ENCODE results near the gene GUCA1C. TPM values are rescaled to one million over a fixed set of nuclear protein-coding genes. Genes with fewer than 3 reads are reported as not detected.

GUCA1C gene
- total RNA-seq, 1 donor from 2014 or later = not detected

DNA sequence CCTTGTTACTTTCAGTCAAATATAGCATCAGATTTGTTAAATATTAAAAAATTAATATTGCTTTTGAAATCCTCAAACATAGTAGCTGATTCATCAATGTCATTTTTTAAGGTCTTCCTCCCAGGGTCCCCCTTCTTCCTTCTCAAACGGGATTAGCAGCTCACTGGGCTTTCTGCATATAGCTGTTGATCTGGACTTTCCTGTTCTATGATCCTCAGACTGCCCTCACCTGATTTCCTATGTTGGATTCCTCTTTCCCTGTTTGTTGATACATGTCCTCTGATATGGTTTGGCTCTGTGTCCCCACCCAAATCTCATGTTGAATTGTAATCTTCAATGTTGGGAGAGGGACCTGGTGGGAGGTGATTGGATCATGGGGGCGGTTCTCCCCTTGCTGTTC is 5.8 kb downstream of the GUCA1C start:
- H3K27ac ChIP-seq = no peak overlapping the region
- no peaks in the 10 kb centered on the region for H3K27me3 ChIP-seq
- ATAC-seq (no peak), DNase-seq (no peak)
- TF ChIP-seq, protein P1, sequence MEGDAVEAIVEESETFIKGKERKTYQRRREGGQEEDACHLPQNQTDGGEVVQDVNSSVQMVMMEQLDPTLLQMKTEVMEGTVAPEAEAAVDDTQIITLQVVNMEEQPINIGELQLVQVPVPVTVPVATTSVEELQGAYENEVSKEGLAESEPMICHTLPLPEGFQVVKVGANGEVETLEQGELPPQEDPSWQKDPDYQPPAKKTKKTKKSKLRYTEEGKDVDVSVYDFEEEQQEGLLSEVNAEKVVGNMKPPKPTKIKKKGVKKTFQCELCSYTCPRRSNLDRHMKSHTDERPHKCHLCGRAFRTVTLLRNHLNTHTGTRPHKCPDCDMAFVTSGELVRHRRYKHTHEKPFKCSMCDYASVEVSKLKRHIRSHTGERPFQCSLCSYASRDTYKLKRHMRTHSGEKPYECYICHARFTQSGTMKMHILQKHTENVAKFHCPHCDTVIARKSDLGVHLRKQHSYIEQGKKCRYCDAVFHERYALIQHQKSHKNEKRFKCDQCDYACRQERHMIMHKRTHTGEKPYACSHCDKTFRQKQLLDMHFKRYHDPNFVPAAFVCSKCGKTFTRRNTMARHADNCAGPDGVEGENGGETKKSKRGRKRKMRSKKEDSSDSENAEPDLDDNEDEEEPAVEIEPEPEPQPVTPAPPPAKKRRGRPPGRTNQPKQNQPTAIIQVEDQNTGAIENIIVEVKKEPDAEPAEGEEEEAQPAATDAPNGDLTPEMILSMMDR (IDR thresholded peaks at IDR 0.05) = no peak
- no peaks in the 10 kb centered on the region for H3K36me3 ChIP-seq
- H3K9me3 ChIP-seq = no peaks in the 10 kb centered on the region
- no peaks in the 10 kb centered on the region for H3K4me1 ChIP-seq
- intact Hi-C loops (cut with DNase I) = no loop called here
- no peak overlapping the region for H3K4me3 ChIP-seq

DNA sequence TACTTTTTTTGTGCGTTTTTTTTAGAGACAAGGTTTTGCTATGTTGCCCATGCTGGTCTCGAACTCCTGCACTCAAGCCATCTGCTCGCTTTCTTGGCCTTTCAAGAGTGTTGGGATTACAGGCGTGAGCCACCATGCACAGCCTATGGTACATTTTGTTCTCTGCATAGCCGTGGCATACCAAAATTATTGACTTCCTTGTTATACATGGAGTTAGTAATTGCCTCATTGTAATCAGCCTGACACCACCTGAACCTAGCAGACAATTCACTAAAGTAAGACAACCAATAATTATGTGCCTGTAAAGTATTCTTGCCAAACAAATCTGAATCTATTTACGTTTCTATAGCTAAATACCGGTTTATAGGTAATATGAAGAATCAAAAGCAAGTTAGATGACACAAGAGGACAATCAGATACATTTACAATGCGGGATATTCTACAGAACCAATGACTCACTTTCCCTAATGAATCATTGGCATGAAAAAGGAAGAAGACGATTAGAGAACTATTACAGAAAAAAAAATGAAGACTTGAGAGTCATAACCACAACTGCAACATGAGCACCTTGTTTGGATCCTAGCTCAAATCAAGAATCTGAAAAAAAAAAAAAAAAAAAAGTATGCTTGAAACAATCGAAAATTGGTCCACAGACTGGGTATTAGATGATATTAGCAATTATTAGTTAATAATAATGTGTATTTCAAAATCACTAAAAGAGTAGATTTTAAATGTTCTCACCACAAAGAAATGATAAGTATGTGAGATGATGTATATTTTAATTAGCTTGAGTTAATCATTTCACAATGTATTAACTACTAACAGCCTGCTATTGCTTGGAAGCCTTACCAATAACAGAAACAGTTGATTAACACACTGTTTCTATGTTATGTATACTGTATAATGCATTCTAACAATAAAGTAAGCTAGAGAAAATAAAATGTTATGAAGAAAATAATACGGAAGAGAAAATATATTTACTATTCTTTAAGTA is 7.1 kb downstream of the GUCA1C start:
- intact Hi-C loops (cut with DNase I) = no loop called here
- ATAC-seq (no peak), DNase-seq (no peak)
- Histone ChIP-seq H3K36me3 (no peaks in the 10 kb centered on the region), H3K27ac (no peak overlapping the region), H3K4me3 (no peak overlapping the region), H3K27me3 (no peaks in the 10 kb centered on the region), H3K4me1 (no peaks in the 10 kb centered on the region), H3K9me3 (no peaks in the 10 kb centered on the region)
- TF ChIP-seq, protein P1 (IDR thresholded peaks at IDR 0.05) = no peak

DNA sequence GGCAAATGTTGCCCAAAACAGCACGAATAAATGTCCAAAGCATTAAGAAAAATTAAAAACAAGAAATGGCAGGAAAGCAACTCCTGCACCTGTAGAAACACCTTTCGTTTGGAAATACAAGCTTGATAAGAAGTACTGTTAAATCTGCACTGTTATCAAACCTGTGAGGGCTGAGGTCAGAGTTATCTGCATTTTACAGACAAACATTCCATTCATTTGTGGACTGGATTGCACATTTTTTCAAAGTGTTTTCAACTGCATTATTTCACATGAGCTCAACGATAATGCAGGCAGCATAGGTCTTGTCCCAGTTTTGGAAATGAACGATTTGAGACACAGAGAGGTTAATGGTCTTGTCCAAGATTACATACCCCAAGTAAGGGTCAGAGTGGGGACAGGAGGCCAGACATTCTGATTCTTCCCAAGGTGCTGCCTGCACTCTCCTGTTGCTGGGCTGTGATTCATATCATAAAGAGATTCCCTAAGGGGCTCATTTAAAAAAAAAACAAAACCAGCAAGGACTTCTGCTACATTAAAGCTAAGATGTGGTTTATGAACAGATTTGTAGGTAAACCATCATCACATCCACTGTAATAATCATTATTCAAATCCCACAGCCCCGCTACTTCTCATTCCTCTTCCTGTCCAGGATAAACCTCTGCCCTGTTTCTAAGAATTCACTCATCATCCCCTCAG is 13.0 kb downstream of the GUCA1C start:
- no peak overlapping the region for H3K27ac ChIP-seq
- ATAC-seq (no peak), DNase-seq (no peak)
- H3K9me3 ChIP-seq = no peaks in the 10 kb centered on the region
- intact Hi-C loops (cut with DNase I) = no loop called here
- TF ChIP-seq, protein P1 (IDR thresholded peaks at IDR 0.05) = no peak
- no peaks in the 10 kb centered on the region for H3K36me3 ChIP-seq
- H3K4me3 ChIP-seq = no peak overlapping the region
- no peaks in the 10 kb centered on the region for H3K4me1 ChIP-seq
- H3K27me3 ChIP-seq = no peaks in the 10 kb centered on the region

DNA sequence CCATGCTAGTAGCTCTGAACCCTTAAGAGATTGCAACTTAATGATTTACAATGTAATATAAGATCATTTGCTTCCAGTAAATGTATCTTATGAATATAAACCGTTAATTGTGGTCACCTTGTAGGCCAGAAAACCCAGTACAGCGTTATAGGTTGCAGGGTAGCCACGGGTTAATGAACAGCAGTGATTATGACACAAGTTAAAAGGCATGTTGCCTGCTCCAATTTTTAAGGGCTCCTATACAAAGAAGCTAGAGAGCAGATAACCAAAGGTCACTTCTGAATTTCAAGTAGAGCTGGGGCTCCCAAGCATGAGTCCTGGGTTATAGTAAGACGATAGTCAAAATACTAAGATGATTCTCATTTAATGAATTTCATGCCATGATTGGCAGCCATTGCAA is 13.5 kb downstream of the GUCA1C start:
- no peaks in the 10 kb centered on the region for H3K4me1 ChIP-seq
- H3K9me3 ChIP-seq = no peaks in the 10 kb centered on the region
- no peaks in the 10 kb centered on the region for H3K27me3 ChIP-seq
- DNase-seq = no peak
- no peak overlapping the region for H3K4me3 ChIP-seq
- ATAC-seq = no peak
- no peaks in the 10 kb centered on the region for H3K36me3 ChIP-seq
- TF ChIP-seq, protein P1 (IDR thresholded peaks at IDR 0.05) = no peak
- intact Hi-C loops (cut with DNase I) = no loop called here
- no peak overlapping the region for H3K27ac ChIP-seq

DNA sequence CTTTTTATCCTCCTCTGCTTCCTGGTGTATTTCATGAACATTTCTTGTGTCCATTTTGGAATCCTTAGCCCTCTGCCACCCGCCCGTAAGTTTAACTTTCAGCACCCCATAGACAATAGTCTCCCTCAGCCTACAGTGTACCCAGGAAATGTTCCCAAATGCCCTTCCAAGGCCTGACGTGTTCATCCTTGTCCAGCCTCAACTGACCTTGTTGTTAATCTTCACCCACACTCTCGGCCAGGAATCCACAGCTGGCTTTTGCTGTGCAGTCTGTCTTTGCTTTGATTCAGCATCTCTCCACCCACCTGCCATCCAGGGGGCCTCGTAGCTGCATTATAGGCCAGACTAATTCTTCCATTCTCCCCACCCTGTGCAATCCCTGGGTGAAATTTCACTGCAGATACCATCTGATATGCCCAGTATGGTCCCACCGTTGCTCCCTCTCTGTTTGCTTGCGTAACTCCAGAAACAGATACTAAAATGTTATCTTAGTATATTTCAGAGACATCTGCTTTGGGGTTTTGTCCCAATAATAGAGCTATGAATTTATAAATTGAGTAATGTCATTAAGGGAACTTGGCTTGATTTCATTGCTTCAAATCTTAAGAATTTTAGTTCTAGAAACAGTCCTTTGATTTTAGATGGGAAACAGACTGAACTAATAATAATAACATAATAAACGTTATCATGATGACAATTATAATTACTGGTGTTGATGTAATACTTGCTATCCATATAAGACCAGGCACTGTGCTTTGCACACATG is 16.6 kb downstream of the GUCA1C start:
- intact Hi-C loops (cut with DNase I) = no loop called here
- Histone ChIP-seq H3K4me1 (no peaks in the 10 kb centered on the region), H3K27me3 (no peaks in the 10 kb centered on the region), H3K4me3 (no peak overlapping the region), H3K9me3 (no peaks in the 10 kb centered on the region), H3K27ac (no peak overlapping the region), H3K36me3 (no peaks in the 10 kb centered on the region)
- TF ChIP-seq, protein P1 (IDR thresholded peaks at IDR 0.05) = no peak
- ATAC-seq (no peak), DNase-seq (no peak)
